ENCODE results near the gene LRGUK.
"Not testable (repeated sequence)": the region's sequence is repeated elsewhere in the genome, so short reads cannot be mapped to it uniquely, and the experiment has no call there.

The LRGUK gene

GRCh38 chr7:134255814-134256213 is 128.7 kb downstream of the LRGUK start:
- no peak for DNase-seq

- no peak for DNase-seq
Measured at GRCh38 chr7:134262322-134262721, 135.2 kb downstream of the LRGUK start.

GRCh38 chr7:134276951-134277350 is 149.8 kb downstream of the LRGUK start:
- DNase-seq, result peak; percentile 18

GRCh38 chr7:134278502-134279153 is 151.5 kb downstream of the LRGUK start:
- no peak for DNase-seq

GRCh38 chr7:134279336-134279735 is 152.2 kb downstream of the LRGUK start:
- DNase-seq, result no peak

- DNase-seq, result no peak
Measured at GRCh38 chr7:134279898-134280297, 152.8 kb downstream of the LRGUK start.

DNA sequence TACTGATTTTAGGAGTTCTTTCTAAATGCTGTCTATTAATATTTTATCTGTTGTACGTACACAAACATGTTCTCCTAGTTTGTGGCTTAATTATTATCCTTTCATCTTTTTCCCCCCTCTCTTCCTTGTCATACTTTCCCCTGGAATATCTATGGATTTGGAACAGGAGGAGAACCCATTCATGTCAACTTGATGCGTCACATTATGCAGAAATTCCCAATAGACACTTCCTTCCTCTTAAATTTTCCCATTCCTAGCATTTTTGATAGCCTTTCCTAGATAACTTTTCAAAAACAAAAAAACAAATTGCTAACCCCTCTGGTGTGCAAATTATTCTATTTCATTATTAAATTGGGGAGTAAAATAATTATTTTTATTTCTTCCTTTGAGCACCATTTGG is 153.4 kb downstream of the LRGUK start:
- no peak for DNase-seq

- no peak for DNase-seq
Measured at GRCh38 chr7:134284011-134284410, 156.9 kb downstream of the LRGUK start.

DNA sequence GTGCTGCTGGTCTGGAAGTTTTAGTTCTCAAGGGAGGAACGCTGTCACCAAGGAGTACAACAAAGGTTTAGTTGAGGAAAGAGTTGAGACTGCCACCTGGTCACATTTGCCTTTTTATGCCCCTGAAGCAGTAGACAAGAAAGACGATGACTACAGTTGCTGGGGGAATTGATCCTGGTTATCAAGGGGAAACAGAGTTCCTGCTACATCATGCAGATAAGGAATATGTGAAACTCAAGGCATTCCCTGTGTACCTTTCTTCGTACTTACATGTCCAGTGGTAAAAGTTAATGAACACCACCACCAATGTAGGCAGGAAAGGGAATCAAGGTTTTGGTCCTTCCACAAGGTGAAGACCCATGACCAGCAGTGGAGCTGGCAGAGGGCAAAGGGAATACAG is 157.8 kb downstream of the LRGUK start:
- DNase-seq, result no peak

GRCh38 chr7:134287916-134288659 is 160.9 kb downstream of the LRGUK start:
- DNase-seq, result no peak

- no peak for DNase-seq
Measured at GRCh38 chr7:134289423-134289822, 162.3 kb downstream of the LRGUK start.

- DNase-seq, result no peak
Measured at GRCh38 chr7:134289841-134290240, 162.7 kb downstream of the LRGUK start.

GRCh38 chr7:134290286-134290685 is 163.1 kb downstream of the LRGUK start:
- no peak for DNase-seq

DNA sequence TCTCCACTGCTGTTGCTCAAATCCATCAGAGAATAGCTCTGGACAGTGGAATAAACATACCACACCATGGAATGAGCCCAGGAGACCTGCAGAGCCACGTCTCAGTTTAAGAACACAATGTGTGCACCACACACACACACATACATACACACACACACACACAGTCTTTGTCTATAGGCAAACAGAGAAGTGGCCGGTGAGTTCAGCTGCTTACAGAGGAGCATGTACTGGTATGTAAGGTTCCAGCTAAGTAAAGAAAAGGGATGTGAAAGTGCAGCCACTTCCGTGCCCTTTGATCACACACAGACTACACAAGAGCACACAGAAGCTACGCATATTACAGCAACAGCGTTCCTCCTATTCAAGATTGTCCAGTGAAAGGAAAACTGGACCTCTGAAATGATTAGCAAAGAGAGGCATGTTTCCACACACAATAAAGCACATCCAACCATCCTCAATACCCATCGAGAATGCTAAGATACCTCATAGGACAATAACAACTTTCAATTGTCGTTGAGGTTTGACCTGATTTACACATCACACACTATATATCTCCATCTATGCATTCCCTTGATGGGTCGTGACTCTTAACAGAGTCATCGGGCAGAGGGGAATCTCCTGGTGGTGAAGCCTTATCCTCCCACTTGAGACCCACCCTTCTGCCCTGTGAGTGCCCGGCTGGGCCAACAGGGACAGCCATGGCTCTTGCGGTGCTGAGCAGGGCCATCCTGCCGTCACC is 166.0 kb downstream of the LRGUK start:
- DNase-seq, result no peak

DNA sequence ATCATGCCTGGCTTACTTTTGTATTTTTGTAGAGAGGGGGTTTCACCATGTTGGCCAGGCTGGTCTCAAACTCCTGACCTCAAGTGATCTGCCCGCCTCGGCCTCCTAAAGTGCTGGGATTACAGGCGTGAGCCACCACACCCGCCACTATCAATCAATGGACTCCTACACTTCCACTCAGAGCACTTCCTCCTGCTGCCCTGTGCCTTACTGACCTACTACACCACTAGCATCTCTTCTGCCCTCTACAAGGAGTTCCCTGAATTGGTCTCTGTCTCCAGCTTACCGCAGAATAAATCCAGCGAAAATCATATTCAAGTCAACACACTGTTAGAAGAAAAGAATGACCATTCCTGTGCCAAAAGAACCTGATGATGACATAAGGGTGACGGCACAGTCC is 168.8 kb downstream of the LRGUK start:
- DNase-seq, result not testable (repeated sequence)

GRCh38 chr7:134297489-134297888 is 170.3 kb downstream of the LRGUK start:
- DNase-seq, result no peak

GRCh38 chr7:134298902-134299683 is 172.0 kb downstream of the LRGUK start:
- DNase-seq, result peak; percentile 78

- DNase-seq, result no peak
Measured at GRCh38 chr7:134300988-134301387, 173.8 kb downstream of the LRGUK start.

GRCh38 chr7:134301592-134301991 is 174.5 kb downstream of the LRGUK start:
- no peak for DNase-seq

GRCh38 chr7:134302120-134302519 is 175.0 kb downstream of the LRGUK start:
- no peak for DNase-seq

DNA sequence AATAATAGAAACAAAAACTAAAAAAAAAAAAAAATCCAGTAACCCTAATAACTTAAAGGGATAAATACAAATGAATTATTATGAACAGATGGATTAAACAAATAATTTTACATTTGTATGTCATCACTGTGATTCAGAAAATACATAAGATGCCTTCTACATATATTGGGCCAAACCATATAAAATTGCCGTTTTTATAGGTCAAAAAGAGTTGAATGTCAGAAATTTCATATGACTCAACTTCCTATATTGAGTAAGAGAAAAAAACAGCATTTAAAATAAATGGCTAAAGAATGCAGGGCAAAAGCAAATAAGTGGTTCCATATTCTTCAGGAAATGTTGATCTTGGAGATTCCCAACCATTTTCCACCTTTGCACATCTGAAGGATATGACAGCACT is 180.2 kb downstream of the LRGUK start:
- DNase-seq, result no peak

DNA sequence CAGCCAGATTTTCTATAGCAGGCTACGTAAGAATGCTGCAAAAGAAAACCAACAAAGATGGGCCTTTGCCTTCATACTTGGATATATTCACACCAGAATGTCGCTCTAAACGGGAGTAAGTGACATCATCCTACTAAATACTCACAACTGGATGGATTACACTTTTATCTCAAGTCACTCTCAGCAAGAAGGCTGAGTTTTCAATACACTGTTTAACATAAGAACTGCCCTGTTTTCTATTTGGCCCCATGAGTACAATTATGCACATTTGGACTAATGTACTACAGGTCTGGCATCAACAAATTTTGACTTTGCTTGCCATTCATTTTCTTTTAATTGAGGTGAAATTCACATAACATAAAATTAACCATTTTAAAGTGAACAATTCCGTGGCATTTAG is 181.4 kb downstream of the LRGUK start:
- no peak for DNase-seq

DNA sequence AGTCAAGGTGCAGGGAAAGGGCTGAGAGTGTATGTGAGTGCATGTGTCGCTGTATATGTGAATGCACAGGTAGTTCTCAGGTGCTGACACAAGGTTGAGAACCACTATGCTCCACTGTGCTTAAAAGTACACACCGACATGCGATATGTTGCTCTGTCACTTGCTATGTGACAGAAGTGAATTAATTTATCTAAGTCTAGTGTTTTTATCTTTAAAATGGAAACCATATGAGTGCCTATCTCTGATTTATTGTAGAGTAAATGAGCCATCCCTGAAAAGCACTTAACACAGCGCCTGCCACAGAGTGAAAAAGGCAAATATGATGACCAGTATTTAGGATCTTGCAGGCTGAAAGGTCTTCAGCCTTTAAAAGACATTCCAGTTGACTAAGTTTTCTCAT is 184.7 kb downstream of the LRGUK start:
- no peak for DNase-seq
